HCT116 (cell line): ENCODE results near the gene SLC25A17. TPM values are rescaled to one million over a fixed set of nuclear protein-coding genes. Genes with fewer than 3 reads are reported as not detected.

Source experiments
- ATAC-seq: fragments of 200-7000 bp; cut with Tn5 transposase; 2 replicates; pipeline ENCODE4 v1.9.1; 2020; ENCODE audit warnings: mild to moderate bottlenecking, moderate library complexity
- BruUV-seq: library from RNA; stranded (reverse); fragments of 400-500 nt; replicated peaks from 2 replicates; lab custom pipeline; 2021; lab: Mats Ljungman, UMichigan
- CTCF ChIA-PET: fragments of 300-600 bp; sonication (Branson Sonifier 250); formaldehyde crosslinking; loops from one replicate; lab custom pipeline; 2021; ENCODE audit warnings: antibody characterized with exemption; lab: Charles Lee
- POLR2A ChIA-PET: fragments of 300-600, 350-600 bp; sonication (Branson Sonifier 250); formaldehyde crosslinking; loops from one replicate; lab custom pipeline; 2021; ENCODE audit warnings: antibody characterized with exemption; lab: Charles Lee
- RAD21 ChIA-PET, 2 experiments: fragments of 300-600 bp; sonication (Branson Sonifier 250); formaldehyde crosslinking; loops; one replicate each; lab custom pipeline; 2023; ENCODE audit warnings: low total read pairs in 2 of 2; ENCODE audit not compliant: uncharacterized antibody in 2 of 2, unreplicated experiment in 2 of 2, low non-redundant PET in 1 of 2; lab: Charles Lee
- DNase-seq: peaks from one replicate; pipeline ENCODE4 v3.0.0-alpha.2; 2010; ENCODE audit warnings: low read depth, low spot score
- H2AFZ ChIP-seq: fragments of 200-600 bp; shearing (Covaris generic), sonication (generic); 2 replicates; pipeline ENCODE4 v1.6.1; 2017; ENCODE audit warnings: low read depth, mixed run types, mixed read lengths, antibody characterized with exemption, low read length; ENCODE audit not compliant: poor library complexity, severe bottlenecking
- H3K27ac ChIP-seq: 2 replicates; pipeline ENCODE4 v1.5.1; 2012; ENCODE audit warnings: low read depth, low read length
- H3K27me3 ChIP-seq: fragments of 200-600 bp; sonication (generic); 2 replicates; pipeline ENCODE4 v1.6.1; 2016; ENCODE audit warnings: mixed run types, low read length, mixed read lengths; ENCODE audit not compliant: insufficient read depth
- H3K36me3 ChIP-seq, 2 experiments: fragments of 200-500 bp in 1 of 2; fragments of 200-600 bp in 1 of 2; sonication (Bioruptor generic) in 1 of 2; sonication (generic) in 1 of 2; 2 replicates each; pipeline versions ENCODE4 v1.5.1 to v1.6.1; 2014 to 2016; ENCODE audit warnings: low read length in 2 of 2, inconsistent platforms in 1 of 2, mixed read lengths in 1 of 2, mixed run types in 1 of 2; ENCODE audit not compliant: insufficient read depth in 2 of 2, control insufficient read depth in 1 of 2
- H3K4me1 ChIP-seq, 2 experiments: fragments of 200-600 bp in 1 of 2; sonication (generic) in 1 of 2; 2 replicates each; pipeline versions ENCODE4 v1.5.1 to v1.6.1; 2012 to 2017; ENCODE audit warnings: low read length in 2 of 2, inconsistent platforms in 1 of 2, mild to moderate bottlenecking in 1 of 2, mixed read lengths in 1 of 2, mixed run types in 1 of 2, moderate library complexity in 1 of 2; ENCODE audit not compliant: insufficient read depth in 2 of 2, control insufficient read depth in 1 of 2
- H3K4me2 ChIP-seq: fragments of 200-600 bp; sonication (generic); 2 replicates; pipeline ENCODE4 v1.6.1; 2017; ENCODE audit warnings: mixed run types, low read length, mixed read lengths
- H3K4me3 ChIP-seq, 2 experiments: fragments of 200-600 bp in 1 of 2; sonication (generic) in 1 of 2; replicated peaks in 1 of 2; 2 replicates each; pipeline ENCODE4 v1.5.1; 2011 to 2016; ENCODE audit warnings: low read length in 2 of 2, control low read depth in 1 of 2, low read depth in 1 of 2, mild to moderate bottlenecking in 1 of 2, mixed read lengths in 1 of 2, mixed run types in 1 of 2
- H3K79me2 ChIP-seq: fragments of 200-600 bp; sonication (generic); 2 replicates; pipeline ENCODE4 v1.6.1; 2017; ENCODE audit warnings: mild to moderate bottlenecking, mixed run types, low read length, moderate library complexity, mixed read lengths; ENCODE audit not compliant: insufficient read depth
- H3K9ac ChIP-seq: fragments of 200-600 bp; sonication (generic); 2 replicates; pipeline ENCODE4 v1.6.1; 2016; ENCODE audit warnings: low read length, mixed read lengths
- H3K9me2 ChIP-seq: fragments of 200-600 bp; sonication (generic), shearing (Covaris generic); 2 replicates; pipeline ENCODE4 v1.6.1; 2017; ENCODE audit warnings: mixed run types, mild to moderate bottlenecking, moderate library complexity; ENCODE audit not compliant: insufficient read depth
- H3K9me3 ChIP-seq, 2 experiments: fragments of 200-500 bp in 1 of 2; fragments of 200-600 bp in 1 of 2; sonication (Bioruptor generic) in 1 of 2; sonication (generic) in 1 of 2; 2 replicates each; pipeline ENCODE4 v1.6.1; 2014 to 2017; ENCODE audit warnings: low read length in 2 of 2, mixed read lengths in 2 of 2, inconsistent platforms in 1 of 2, low read depth in 1 of 2, mild to moderate bottlenecking in 1 of 2, mixed run types in 1 of 2, moderate library complexity in 1 of 2; ENCODE audit not compliant: control insufficient read depth in 1 of 2, insufficient read depth in 1 of 2
- H4K20me1 ChIP-seq: fragments of 200-600 bp; sonication (generic), shearing (Covaris generic); 2 replicates; pipeline ENCODE4 v1.6.1; 2017; ENCODE audit warnings: mixed run types, mild to moderate bottlenecking, moderate library complexity; ENCODE audit not compliant: insufficient read depth
- ATF3 ChIP-seq: IDR thresholded peaks from 2 replicates; pipeline ENCODE4 v1.6.1; 2012
- CEBPB ChIP-seq: IDR thresholded peaks from 2 replicates; pipeline ENCODE4 v1.6.1; 2012; ENCODE audit warnings: low read depth
- EGR1 ChIP-seq: IDR thresholded peaks from 2 replicates; pipeline ENCODE4 v1.6.1; 2012; ENCODE audit warnings: low read depth
- ELF1 ChIP-seq: IDR thresholded peaks from 2 replicates; pipeline ENCODE4 v1.6.1; 2012; ENCODE audit warnings: low read depth, borderline replicate concordance
- EZH2 ChIP-seq: fragments of 200-600 bp; sonication (generic); IDR thresholded peaks from 2 replicates; pipeline ENCODE4 v1.6.1; 2017; ENCODE audit warnings: antibody characterized with exemption, mixed run types
- EZH2phosphoT487 ChIP-seq: fragments of 200-600 bp; IDR thresholded peaks from 2 replicates; pipeline ENCODE4 v1.6.1; 2018; ENCODE audit warnings: antibody characterized with exemption, borderline replicate concordance
- FOSL1 ChIP-seq: IDR thresholded peaks from 2 replicates; pipeline ENCODE4 v1.6.1; 2012; ENCODE audit warnings: low read depth
- JUND ChIP-seq: IDR thresholded peaks from 2 replicates; pipeline ENCODE4 v1.6.1; 2012
- MAX ChIP-seq: IDR thresholded peaks from 2 replicates; pipeline ENCODE4 v1.6.1; 2012
- POLR2A ChIP-seq: IDR thresholded peaks from 2 replicates; pipeline ENCODE4 v1.7.0; 2011; ENCODE audit warnings: borderline replicate concordance; ENCODE audit not compliant: insufficient read depth, insufficient read length; ENCODE audit errors: extremely low read depth
- POLR2AphosphoS5 ChIP-seq: IDR thresholded peaks from 2 replicates; pipeline ENCODE4 v1.6.1; 2011; ENCODE audit warnings: mild to moderate bottlenecking, low read depth, low read length, moderate library complexity
- REST ChIP-seq: IDR thresholded peaks from 2 replicates; pipeline ENCODE4 v1.6.1; 2012; ENCODE audit warnings: low read depth
- SP1 ChIP-seq: IDR thresholded peaks from 2 replicates; pipeline ENCODE4 v1.6.1; 2012; ENCODE audit warnings: low read depth
- SRF ChIP-seq: IDR thresholded peaks from 2 replicates; pipeline ENCODE4 v1.6.1; 2012; ENCODE audit warnings: low read depth
- YY1 ChIP-seq: IDR thresholded peaks from 2 replicates; pipeline ENCODE4 v1.6.1; 2011; ENCODE audit warnings: low read length, low read depth, moderate library complexity, mild to moderate bottlenecking; ENCODE audit not compliant: insufficient replicate concordance; ENCODE audit errors: extremely low read depth
- ZBTB33 ChIP-seq: IDR thresholded peaks from 2 replicates; pipeline ENCODE4 v1.6.1; 2011; ENCODE audit warnings: mild to moderate bottlenecking, low read length, moderate library complexity; ENCODE audit not compliant: insufficient replicate concordance; ENCODE audit errors: extremely low read depth
- ZFX ChIP-seq: fragments of 450-650 bp; IDR thresholded peaks from 2 replicates; pipeline ENCODE4 v1.6.1; 2017
- intact Hi-C: fragments of 100-400 bp; cut with micrococcal nuclease; formaldehyde crosslinking; loops from 2 replicates; pipeline ENCODE4 v1.10.0; 2022
- total RNA-seq: library from RNA; stranded (reverse); gene quantifications from one replicate; pipeline ENCODE4 v1.2.1, GENCODE V29; 2021; ENCODE audit not compliant: unreplicated experiment
- TF ChIP-seq, protein P1 (sequence below), 3 experiments: fragments of 200-600 bp in 1 of 3; sonication (generic) in 1 of 3; IDR thresholded peaks in 2 of 3; conservative IDR thresholded peaks in 1 of 3; 2 replicates each; pipeline ENCODE4 v1.5.1; 2012 to 2017; ENCODE audit warnings: low read depth in 2 of 3, low read length in 2 of 3, antibody characterized with exemption in 1 of 3, borderline replicate concordance in 1 of 3, control low read depth in 1 of 3, mild to moderate bottlenecking in 1 of 3, mixed read lengths in 1 of 3, mixed run types in 1 of 3, moderate library complexity in 1 of 3; ENCODE audit not compliant: insufficient read depth in 1 of 3

The SLC25A17 gene
- total RNA-seq, 1 experiment from 2014 or later = 16.6 TPM

DNA sequence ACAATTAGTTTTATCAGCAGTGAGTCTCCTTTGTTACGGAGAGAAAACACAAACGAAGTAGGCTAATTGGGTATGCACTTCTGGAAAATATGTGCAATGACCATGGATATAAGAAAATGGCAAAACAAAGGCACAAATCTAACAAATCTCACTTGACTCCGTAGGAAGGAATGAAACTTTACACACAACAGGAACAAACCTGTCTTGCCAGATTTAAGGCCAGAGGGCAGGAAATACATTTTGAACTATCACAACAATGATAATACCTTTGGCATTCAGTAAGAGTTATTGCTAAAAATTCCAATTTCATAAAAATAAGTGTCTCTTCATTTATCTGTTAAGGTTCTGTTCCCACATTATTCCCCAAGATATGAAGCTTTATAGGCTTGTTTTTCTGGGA is 36.6 kb downstream of the SLC25A17 start:
- BruUV-seq = no TSS peak
- no peaks in the 10 kb centered on the region for H3K27me3 ChIP-seq
- ChIA-PET CTCF (no interaction called here), POLR2A (no interaction called here), RAD21 (no interaction called here)
- H4K20me1 ChIP-seq = no peaks in the 10 kb centered on the region
- no peaks in the 10 kb centered on the region for H3K79me2 ChIP-seq
- no peak for DNase-seq
- H2AFZ ChIP-seq = no peak overlapping the region
- H3K4me1 ChIP-seq = no peaks in the 10 kb centered on the region
- H3K4me2 ChIP-seq = no peak overlapping the region
- H3K36me3 ChIP-seq = peaks cover 2 to 4% of the 10 kb centered on the region in 2 experiments; a peak in 1 of 4 replicates
- H3K9ac ChIP-seq = no peak overlapping the region
- no peak overlapping the region for H3K27ac ChIP-seq
- intact Hi-C loops = no loop called here
- no peaks in the 10 kb centered on the region for H3K9me2 ChIP-seq
- no peak for TF ChIP-seq ELF1
- TF ChIP-seq MAX = no peak
- TF ChIP-seq EZH2 = no peak
- no peak for TF ChIP-seq POLR2A
- no peak for TF ChIP-seq REST
- TF ChIP-seq EGR1 = no peak
- no peak for TF ChIP-seq FOSL1
- no peak for TF ChIP-seq YY1
- TF ChIP-seq ZBTB33 = no peak
- no peak for TF ChIP-seq ATF3
- TF ChIP-seq POLR2AphosphoS5 = no peak
- no peak for TF ChIP-seq SP1
- TF ChIP-seq SRF = no peak
- no peak for TF ChIP-seq CEBPB
- TF ChIP-seq ZFX = no peak
- no peak for TF ChIP-seq EZH2phosphoT487
- TF ChIP-seq, protein P1, sequence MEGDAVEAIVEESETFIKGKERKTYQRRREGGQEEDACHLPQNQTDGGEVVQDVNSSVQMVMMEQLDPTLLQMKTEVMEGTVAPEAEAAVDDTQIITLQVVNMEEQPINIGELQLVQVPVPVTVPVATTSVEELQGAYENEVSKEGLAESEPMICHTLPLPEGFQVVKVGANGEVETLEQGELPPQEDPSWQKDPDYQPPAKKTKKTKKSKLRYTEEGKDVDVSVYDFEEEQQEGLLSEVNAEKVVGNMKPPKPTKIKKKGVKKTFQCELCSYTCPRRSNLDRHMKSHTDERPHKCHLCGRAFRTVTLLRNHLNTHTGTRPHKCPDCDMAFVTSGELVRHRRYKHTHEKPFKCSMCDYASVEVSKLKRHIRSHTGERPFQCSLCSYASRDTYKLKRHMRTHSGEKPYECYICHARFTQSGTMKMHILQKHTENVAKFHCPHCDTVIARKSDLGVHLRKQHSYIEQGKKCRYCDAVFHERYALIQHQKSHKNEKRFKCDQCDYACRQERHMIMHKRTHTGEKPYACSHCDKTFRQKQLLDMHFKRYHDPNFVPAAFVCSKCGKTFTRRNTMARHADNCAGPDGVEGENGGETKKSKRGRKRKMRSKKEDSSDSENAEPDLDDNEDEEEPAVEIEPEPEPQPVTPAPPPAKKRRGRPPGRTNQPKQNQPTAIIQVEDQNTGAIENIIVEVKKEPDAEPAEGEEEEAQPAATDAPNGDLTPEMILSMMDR (IDR thresholded peaks at IDR 0.05 in 2 of 3, conservative IDR thresholded peaks at IDR 0.05 in 1 of 3; ENCODE audit: borderline replicate concordance in 1 of 3, insufficient read depth in 1 of 3, low read depth in 2 of 3, low read length in 2 of 3) = no peak
- no peak for TF ChIP-seq JUND
- no peaks in the 10 kb centered on the region for H3K9me3 ChIP-seq
- H3K4me3 ChIP-seq = no peak overlapping the region
- no peak for ATAC-seq
